ENCODE data around the gene MARF1. TPM values are rescaled to one million over a fixed set of nuclear protein-coding genes. Genes with fewer than 3 reads are reported as not detected.

Gene MARF1
- total RNA-seq, 4 donors from 2014 or later = 31.2 to 43.2 (median 35.7) TPM

DNA sequence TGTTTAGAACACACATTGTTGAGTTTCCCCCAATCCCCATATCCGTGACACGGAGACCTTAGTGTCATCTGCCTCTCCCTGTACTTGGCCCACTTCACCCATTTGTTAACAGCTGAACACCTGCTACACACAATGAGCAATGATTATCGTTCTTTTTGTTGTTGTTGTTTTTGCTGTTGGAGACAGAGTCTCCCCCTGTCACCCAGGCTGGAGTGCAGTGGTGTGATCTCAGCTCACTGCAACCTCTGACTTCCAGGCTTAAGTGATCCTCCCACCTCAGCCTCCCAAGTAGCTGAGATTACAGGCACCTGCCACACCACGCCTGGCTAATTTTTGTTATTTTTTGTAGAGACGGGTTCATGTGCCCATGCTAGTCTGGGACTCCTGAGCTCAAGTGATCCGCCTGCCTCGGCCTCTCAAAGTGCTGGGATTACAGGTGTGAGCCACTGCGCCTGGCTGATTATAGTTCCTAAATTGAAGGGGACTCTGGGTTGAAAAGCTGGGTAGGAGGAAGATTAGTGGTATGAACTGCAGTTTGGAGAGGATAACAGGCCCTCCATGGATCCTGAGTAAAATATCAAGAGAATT lies 28.7 kb upstream of the MARF1 start:
- TF ChIP-seq, protein P1, sequence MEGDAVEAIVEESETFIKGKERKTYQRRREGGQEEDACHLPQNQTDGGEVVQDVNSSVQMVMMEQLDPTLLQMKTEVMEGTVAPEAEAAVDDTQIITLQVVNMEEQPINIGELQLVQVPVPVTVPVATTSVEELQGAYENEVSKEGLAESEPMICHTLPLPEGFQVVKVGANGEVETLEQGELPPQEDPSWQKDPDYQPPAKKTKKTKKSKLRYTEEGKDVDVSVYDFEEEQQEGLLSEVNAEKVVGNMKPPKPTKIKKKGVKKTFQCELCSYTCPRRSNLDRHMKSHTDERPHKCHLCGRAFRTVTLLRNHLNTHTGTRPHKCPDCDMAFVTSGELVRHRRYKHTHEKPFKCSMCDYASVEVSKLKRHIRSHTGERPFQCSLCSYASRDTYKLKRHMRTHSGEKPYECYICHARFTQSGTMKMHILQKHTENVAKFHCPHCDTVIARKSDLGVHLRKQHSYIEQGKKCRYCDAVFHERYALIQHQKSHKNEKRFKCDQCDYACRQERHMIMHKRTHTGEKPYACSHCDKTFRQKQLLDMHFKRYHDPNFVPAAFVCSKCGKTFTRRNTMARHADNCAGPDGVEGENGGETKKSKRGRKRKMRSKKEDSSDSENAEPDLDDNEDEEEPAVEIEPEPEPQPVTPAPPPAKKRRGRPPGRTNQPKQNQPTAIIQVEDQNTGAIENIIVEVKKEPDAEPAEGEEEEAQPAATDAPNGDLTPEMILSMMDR (IDR thresholded peaks at IDR 0.05) = no peak
- no peak for TF ChIP-seq POLR2A (IDR thresholded peaks at IDR 0.05)
- H3K4me3 ChIP-seq (ENCODE audit: low read depth, poor library complexity, severe bottlenecking) = no peak overlapping the region
- DNase-seq (ENCODE audit: low spot score in 2 of 2) = no peak
- intact Hi-C loops (cut with DNase I; ENCODE audit: low total_unique reads) = loop anchor here (1.0 kb wide), 1 partner anchor 27 kb away; no protein-coding TSS in a partner anchor
- WGBS, 2 donors = 76 to 90% methylated on average over 8 of the region's 8 CpGs

DNA sequence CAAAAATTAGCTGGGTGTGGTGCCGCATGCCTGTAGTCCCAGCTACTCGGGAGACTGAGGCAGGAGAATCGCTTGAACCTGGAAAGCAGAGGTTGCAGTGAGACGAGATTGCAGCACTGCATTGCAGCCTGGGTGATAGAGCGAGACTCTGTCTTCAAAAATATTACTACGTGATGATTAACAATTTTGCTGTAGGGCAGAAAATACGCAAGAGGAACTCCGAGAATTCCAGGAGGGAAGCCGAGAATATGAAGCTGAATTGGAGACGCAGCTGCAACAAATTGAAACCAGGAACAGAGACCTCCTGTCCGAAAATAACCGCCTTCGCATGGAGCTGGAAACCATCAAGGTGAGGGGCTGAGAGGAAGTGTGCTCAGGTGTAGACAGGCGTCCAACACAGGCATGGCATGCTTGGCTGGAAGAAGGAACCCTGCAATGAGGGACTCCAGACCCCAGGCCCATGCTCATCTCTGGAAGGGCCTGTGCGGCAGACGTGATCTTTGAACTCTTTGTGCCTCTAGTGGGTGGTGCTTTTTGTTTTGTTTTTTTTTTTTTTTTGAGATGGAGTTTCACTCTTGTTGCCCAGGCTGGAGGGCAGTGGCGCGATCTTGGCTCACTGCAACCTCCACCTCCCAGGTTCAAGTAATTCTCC lies 24.3 kb upstream of the MARF1 start:
- DNase-seq (ENCODE audit: low spot score in 2 of 2) = no peak
- TF ChIP-seq POLR2A (IDR thresholded peaks at IDR 0.05) = no peak
- TF ChIP-seq, protein P1 (IDR thresholded peaks at IDR 0.05) = no peak
- intact Hi-C loops (cut with DNase I; ENCODE audit: low total_unique reads) = no loop called here
- 82 to 86% methylated on average over 18 of the region's 18 CpGs for WGBS, 2 donors
- H3K4me3 ChIP-seq (ENCODE audit: low read depth, poor library complexity, severe bottlenecking) = no peak overlapping the region

DNA sequence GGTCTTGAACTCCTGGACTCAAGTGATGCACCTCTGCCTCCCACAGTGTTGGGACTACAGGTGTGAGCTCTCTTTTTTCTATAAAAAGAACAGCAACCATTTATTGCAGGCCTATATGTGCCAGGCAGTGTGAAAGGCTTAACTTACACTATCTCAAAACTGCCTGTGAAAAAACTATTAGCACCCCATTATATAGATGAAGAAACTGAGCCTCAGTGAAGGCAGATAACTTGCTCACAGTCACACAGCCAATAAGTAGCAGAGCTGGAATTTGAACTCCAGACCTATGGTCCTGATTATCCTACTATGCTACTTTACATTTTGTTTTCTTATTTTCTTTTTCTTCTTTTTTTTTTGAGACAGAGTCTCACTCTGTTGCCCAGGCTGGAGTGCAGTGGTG lies 22.2 kb upstream of the MARF1 start:
- TF ChIP-seq, protein P1 (IDR thresholded peaks at IDR 0.05) = no peak
- no peak for TF ChIP-seq POLR2A (IDR thresholded peaks at IDR 0.05)

DNA sequence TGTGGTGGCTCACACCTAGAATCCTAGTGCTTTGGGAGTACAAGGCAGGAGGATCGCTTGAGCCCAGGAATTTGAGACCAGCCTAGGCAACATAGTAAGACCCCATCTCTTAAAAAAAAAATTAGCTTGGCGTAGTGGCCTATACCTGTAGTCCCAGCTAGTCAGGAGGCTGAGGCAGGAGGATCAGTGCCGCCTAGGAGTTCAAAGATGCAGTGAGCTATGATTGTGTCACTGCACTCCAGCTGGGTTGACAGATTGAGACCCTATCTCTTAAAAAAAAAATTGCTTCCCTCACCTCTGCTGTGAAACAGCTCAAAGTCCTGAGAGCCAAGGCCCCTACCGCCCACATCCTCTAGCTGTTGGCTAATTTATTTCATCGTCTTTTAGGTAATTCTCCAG lies 17.2 kb upstream of the MARF1 start:
- intact Hi-C loops (cut with DNase I; ENCODE audit: low total_unique reads) = no loop called here
- TF ChIP-seq, protein P1 (IDR thresholded peaks at IDR 0.05) = no peak
- TF ChIP-seq POLR2A (IDR thresholded peaks at IDR 0.05) = no peak
- no peak overlapping the region for H3K4me3 ChIP-seq (ENCODE audit: low read depth, poor library complexity, severe bottlenecking)
- 90 to 94% methylated on average over 5 of the region's 5 CpGs for WGBS, 2 donors
- DNase-seq (ENCODE audit: low spot score in 2 of 2) = no peak

More for the DNA sequence above, 22.2 kb upstream of the MARF1 start:
- intact Hi-C loops (cut with DNase I; ENCODE audit: low total_unique reads) = no loop called here
- H3K4me3 ChIP-seq (ENCODE audit: low read depth, poor library complexity, severe bottlenecking) = no peak overlapping the region
- no peak for DNase-seq (ENCODE audit: low spot score in 2 of 2)

DNA sequence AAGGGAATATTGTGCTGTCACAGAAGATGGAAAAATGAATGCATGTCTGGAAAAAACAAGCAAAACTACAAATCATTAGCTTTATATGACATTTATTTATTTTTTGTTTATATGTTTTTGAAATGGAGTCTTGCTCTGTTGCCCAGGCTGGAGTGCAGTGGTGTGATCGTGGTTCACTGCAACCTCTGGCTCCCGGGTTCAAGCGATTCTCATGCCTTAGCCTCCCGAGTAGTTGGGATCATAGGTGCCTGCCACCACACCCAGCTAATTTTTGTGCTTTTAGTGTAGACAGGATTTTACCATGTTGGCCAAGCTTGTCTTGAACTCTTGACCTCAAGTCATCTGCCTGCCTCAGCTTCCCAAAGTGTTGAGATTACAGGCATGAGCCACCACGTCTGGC lies 15.6 kb upstream of the MARF1 start:
- no peak overlapping the region for H3K4me3 ChIP-seq (ENCODE audit: low read depth, poor library complexity, severe bottlenecking)
- DNase-seq (ENCODE audit: low spot score in 2 of 2) = no peak
- WGBS, 2 donors = 90 to 95% methylated on average over 5 of the region's 5 CpGs
- intact Hi-C loops (cut with DNase I; ENCODE audit: low total_unique reads) = no loop called here
- no peak for TF ChIP-seq POLR2A (IDR thresholded peaks at IDR 0.05)
- TF ChIP-seq, protein P1 (IDR thresholded peaks at IDR 0.05) = no peak

All from lower leg skin (tissue), 4 donors.